CD14-positive monocyte (primary cell): Measurements from ENCODE around the gene FOXE1. TPM values are rescaled to one million over a fixed set of nuclear protein-coding genes. Genes with fewer than 3 reads are reported as not detected.

Experiments
- DNase-seq, 3 donors: peaks; one replicate each; pipeline ENCODE4 v3.0.0-alpha.2; 2011 to 2022
- H2AFZ ChIP-seq: 2 replicates; pipeline ENCODE4 v1.6.0; 2012; ENCODE audit warnings: mild to moderate bottlenecking, low read depth, low read length, inconsistent platforms; ENCODE audit not compliant: insufficient read depth, poor library complexity, severe bottlenecking
- H3K27ac ChIP-seq, 2 donors: 1 replicate in 1 of 2; 2 replicates in 1 of 2; pipeline ENCODE4 v1.5.1; 2012 to 2013; ENCODE audit warnings: low read length in 2 of 2, control low read depth in 1 of 2, inconsistent platforms in 1 of 2, low read depth in 1 of 2, mild to moderate bottlenecking in 1 of 2
- H3K27me3 ChIP-seq, 2 donors: one replicate each; pipeline versions ENCODE4 v1.6.0 to v1.6.1; 2011 to 2013; ENCODE audit warnings: low read length in 2 of 2; ENCODE audit not compliant: control insufficient read depth in 2 of 2, insufficient read depth in 2 of 2
- H3K36me3 ChIP-seq, 2 donors: replicated peaks in 1 of 2; 1 replicate in 1 of 2; 2 replicates in 1 of 2; pipeline versions ENCODE4 v1.5.1 to v1.6.1; 2012 to 2013; ENCODE audit warnings: low read length in 2 of 2, control low read depth in 1 of 2, inconsistent platforms in 1 of 2, mild to moderate bottlenecking in 1 of 2; ENCODE audit not compliant: insufficient read depth in 2 of 2, control insufficient read depth in 1 of 2
- H3K4me1 ChIP-seq, 2 donors: 1 replicate in 1 of 2; 2 replicates in 1 of 2; pipeline versions ENCODE4 v1.5.1 to v1.6.1; 2012 to 2013; ENCODE audit warnings: low read length in 2 of 2, control low read depth in 1 of 2, inconsistent platforms in 1 of 2, mild to moderate bottlenecking in 1 of 2, moderate library complexity in 1 of 2; ENCODE audit not compliant: insufficient read depth in 2 of 2, control insufficient read depth in 1 of 2
- H3K4me2 ChIP-seq: replicated peaks from 2 replicates; pipeline ENCODE3; 2012; ENCODE audit warnings: low read length, moderate library complexity, mild to moderate bottlenecking; ENCODE audit not compliant: poor library complexity, severe bottlenecking; ENCODE audit errors: extremely low read depth
- H3K4me3 ChIP-seq, 3 experiments: fragments of 200-600 bp in 1 of 3; sonication (generic) in 1 of 3; replicated peaks in 1 of 3; 1 replicate in 2 of 3; 2 replicates in 1 of 3; pipeline ENCODE4 v1.5.1; 2011 to 2013; ENCODE audit warnings: low read length in 3 of 3, mild to moderate bottlenecking in 3 of 3, control low read depth in 2 of 3, low read depth in 2 of 3, inconsistent platforms in 1 of 3, moderate library complexity in 1 of 3
- H3K79me2 ChIP-seq: 2 replicates; pipeline ENCODE4 v1.6.0; 2012; ENCODE audit warnings: mild to moderate bottlenecking, control low read depth, inconsistent platforms, low read length, moderate library complexity; ENCODE audit not compliant: insufficient read depth
- H3K9ac ChIP-seq: 2 replicates; pipeline ENCODE4 v1.6.0; 2017; ENCODE audit warnings: low read length, mild to moderate bottlenecking; ENCODE audit not compliant: insufficient read depth, poor library complexity, severe bottlenecking
- H3K9me3 ChIP-seq, 2 donors: replicated peaks in 1 of 2; 1 replicate in 1 of 2; 2 replicates in 1 of 2; pipeline versions ENCODE4 v1.5.1 to v1.6.1; 2012 to 2013; ENCODE audit warnings: low read length in 2 of 2, control low read depth in 1 of 2; ENCODE audit not compliant: control insufficient read depth in 1 of 2, insufficient read depth in 1 of 2
- H4K20me1 ChIP-seq: 2 replicates; pipeline ENCODE4 v1.6.0; 2012; ENCODE audit warnings: mild to moderate bottlenecking, low read length, control low read depth, moderate library complexity; ENCODE audit not compliant: insufficient read depth
- H3K27ac Mint-ChIP-seq, 7 donors: one replicate each; pipeline ENCODE4 v1.8.0; 2020; ENCODE audit warnings: mild to moderate bottlenecking in 7 of 7, mixed read lengths in 7 of 7, moderate library complexity in 6 of 7, inconsistent platforms in 2 of 7
- H3K27me3 Mint-ChIP-seq, 3 donors: one replicate each; pipeline ENCODE4 v1.8.0; 2021 to 2022; ENCODE audit warnings: low read depth in 3 of 3, mild to moderate bottlenecking in 3 of 3, mixed read lengths in 3 of 3, moderate library complexity in 3 of 3, inconsistent platforms in 1 of 3
- H3K36me3 Mint-ChIP-seq, 2 donors: one replicate each; pipeline ENCODE4 v1.8.0; 2020; ENCODE audit warnings: mixed read lengths in 2 of 2, inconsistent platforms in 1 of 2, mild to moderate bottlenecking in 1 of 2
- H3K4me1 Mint-ChIP-seq: one replicate; pipeline ENCODE4 v1.8.0; 2020; ENCODE audit warnings: mild to moderate bottlenecking, mixed read lengths
- H3K4me3 Mint-ChIP-seq, 2 donors: one replicate each; pipeline ENCODE4 v1.8.0; 2020; ENCODE audit warnings: mild to moderate bottlenecking in 2 of 2, mixed read lengths in 2 of 2, moderate library complexity in 1 of 2
- H3K9me3 Mint-ChIP-seq, 7 donors: one replicate each; pipeline ENCODE4 v1.8.0; 2020 to 2022; ENCODE audit warnings: mixed read lengths in 7 of 7, mild to moderate bottlenecking in 6 of 7, moderate library complexity in 6 of 7, inconsistent platforms in 2 of 7
- CTCF ChIP-seq: fragments of 200-600 bp; IDR thresholded peaks from one replicate; pipeline ENCODE4 v1.8.0; 2022; ENCODE audit warnings: antibody characterized with exemption, mild to moderate bottlenecking
- WGBS: methylation state at CpG from one replicate; pipeline ENCODE4 v1.1.5; 2013; ENCODE audit warnings: missing lambda C conversion rate; ENCODE audit not compliant: insufficient coverage; 5-methylcytosine and 5-hydroxymethylcytosine counted together
- intact Hi-C, 2 donors: fragments of 100-400 bp; cut with micrococcal nuclease; formaldehyde crosslinking; loops; one replicate each; pipeline versions ENCODE4 v1.15.0 to v1.15.1; 2023
- polyA plus RNA-seq, 3 donors: library from polyadenylated mRNA; depleted of rRNA in 1 of 3; unstranded in 2 of 3; stranded (reverse) in 1 of 3; fragments of 300-500 nt in 2 of 3; fragments of >200 nt in 1 of 3; fragmentation: Illumina TruSeq in 2 of 3; gene quantifications; 1 replicate in 2 of 3; 2 replicates in 1 of 3; pipeline ENCODE4 v1.2.3, GENCODE V29; 2012 to 2021

Gene FOXE1
- polyA plus RNA-seq, 3 donors, result 0.01 TPM; not detected in 2

- Histone ChIP-seq H3K9ac (no peak overlapping the region), H2AFZ (peak overlapping the region; percentile 68), H3K36me3 (no peaks in the 10 kb centered on the region), H3K9me3 (peaks cover 7 to 59% of the 10 kb centered on the region in 2 donors), H3K27me3 (peaks cover 80 to 90% of the 10 kb centered on the region in 2 donors), H3K4me1 (peaks cover 32 to 40% of the 10 kb centered on the region in 2 donors), H3K79me2 (no peaks in the 10 kb centered on the region), H3K4me3 (peak overlapping the region in 1 of 3 experiments; percentile 65), H4K20me1 (no peaks in the 10 kb centered on the region), H3K27ac (no peak overlapping the region), H3K4me2 (peak overlapping the region; percentile 78)
- no peak for TF ChIP-seq CTCF
- WGBS, result 4% methylated on average over 17 of the region's 34 CpGs
- peaks cover 37% of the 10 kb centered on the region for H3K4me1 Mint-ChIP-seq
- peak overlapping the region; percentile 9 to 76 for H3K4me3 Mint-ChIP-seq
- DNase-seq, result no peak
- peaks cover 7 to 9% of the 10 kb centered on the region in 2 donors for H3K36me3 Mint-ChIP-seq
- peaks cover 0 to 59% (median 28%) of the 10 kb centered on the region in 7 donors for H3K9me3 Mint-ChIP-seq
- H3K27ac Mint-ChIP-seq, result no peak overlapping the region
- intact Hi-C loops, result no loop called here
- H3K27me3 Mint-ChIP-seq, result peaks cover 89 to 95% (median 91%) of the 10 kb centered on the region in 3 donors
Observed at GRCh38 chr9:97852399-97853055, 499 bp upstream of the FOXE1 start.

GRCh38 chr9:97853844-97854695 lies 1.0 kb downstream of the FOXE1 start:
- peak overlapping the region; percentile 87 to 91 for H3K4me3 Mint-ChIP-seq
- Histone ChIP-seq H3K9me3 (peaks cover 11 to 63% of the 10 kb centered on the region in 2 donors), H3K4me1 (peaks cover 25 to 29% of the 10 kb centered on the region in 2 donors), H4K20me1 (no peaks in the 10 kb centered on the region), H3K4me2 (peak overlapping the region; percentile 78), H3K27ac (no peak overlapping the region), H3K4me3 (peak overlapping the region; percentile 3 to 65 (median 16)), H2AFZ (peak overlapping the region; percentile 68), H3K9ac (no peak overlapping the region), H3K79me2 (no peaks in the 10 kb centered on the region), H3K27me3 (peaks cover 86 to 90% of the 10 kb centered on the region in 2 donors), H3K36me3 (no peaks in the 10 kb centered on the region)
- intact Hi-C loops, result no loop called here
- peak; percentile 68 to 74 (median 74) for DNase-seq
- peaks cover 31% of the 10 kb centered on the region for H3K4me1 Mint-ChIP-seq
- H3K27me3 Mint-ChIP-seq, result peaks cover 89 to 95% (median 91%) of the 10 kb centered on the region in 3 donors
- H3K36me3 Mint-ChIP-seq, result peaks cover 7 to 11% of the 10 kb centered on the region in 2 donors
- 3% methylated on average over 125 of the region's 125 CpGs for WGBS
- peaks cover 0 to 60% (median 22%) of the 10 kb centered on the region in 7 donors for H3K9me3 Mint-ChIP-seq
- TF ChIP-seq CTCF, result peak; percentile 47
- no peak overlapping the region for H3K27ac Mint-ChIP-seq
